HEK293 (cell line): Measurements from ENCODE around the gene SERTAD4.

Experiments
- KLF9 ChIP-seq: fragments of 450-650 bp; formaldehyde crosslinking; IDR thresholded peaks from 2 replicates; pipeline ENCODE4 v1.5.1; 2016; ENCODE audit warnings: missing biosample characterization, missing genetic modification characterization, low read depth
- ZNF223 ChIP-seq: fragments of 450-650 bp; formaldehyde crosslinking; IDR thresholded peaks from 2 replicates; pipeline ENCODE4 v1.5.1; 2016; ENCODE audit warnings: missing biosample characterization, missing genetic modification characterization
- TF ChIP-seq, protein P1 (sequence below): fragments of 450-650 bp; formaldehyde crosslinking; IDR thresholded peaks from 2 replicates; pipeline ENCODE4 v1.5.1; 2016; ENCODE audit warnings: missing biosample characterization, missing genetic modification characterization, borderline replicate concordance

Gene SERTAD4

DNA sequence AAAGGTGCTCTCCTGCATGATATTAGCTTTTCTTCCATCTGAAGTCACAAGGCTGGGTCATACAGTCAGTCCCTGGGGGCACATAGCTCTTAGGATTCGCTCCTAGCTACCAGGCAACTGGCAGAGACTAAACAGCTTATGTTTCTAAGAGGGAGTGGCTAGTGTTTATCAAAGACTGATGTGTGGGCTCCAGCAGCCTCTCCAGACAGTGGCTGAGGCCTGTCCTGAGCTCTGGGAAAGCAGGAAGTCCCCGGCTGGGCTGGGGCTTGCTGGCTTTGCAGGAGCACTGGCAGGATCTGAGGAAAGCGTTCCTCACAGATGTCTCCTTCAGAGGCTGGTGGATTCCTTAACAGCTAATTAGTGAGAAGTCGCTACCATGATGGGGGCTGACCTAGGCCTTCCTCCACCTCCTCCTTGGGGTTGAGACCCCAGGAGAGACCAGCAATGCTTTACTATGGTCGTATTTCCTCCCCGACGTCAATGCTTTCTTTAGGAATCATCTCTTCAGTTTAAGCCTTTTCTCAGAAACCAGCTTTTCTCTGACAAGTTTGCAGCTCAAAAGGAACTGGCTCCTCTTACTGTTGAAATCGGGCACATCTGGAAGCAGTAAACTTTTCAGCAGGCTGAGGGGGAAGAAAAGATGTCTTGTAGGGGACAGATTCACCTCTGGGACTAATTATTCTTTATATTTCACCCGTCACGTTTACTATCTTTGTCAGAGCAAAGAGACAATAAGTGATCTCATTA, 62.6 kb downstream of the SERTAD4 start (continued):
- TF ChIP-seq, protein P1, sequence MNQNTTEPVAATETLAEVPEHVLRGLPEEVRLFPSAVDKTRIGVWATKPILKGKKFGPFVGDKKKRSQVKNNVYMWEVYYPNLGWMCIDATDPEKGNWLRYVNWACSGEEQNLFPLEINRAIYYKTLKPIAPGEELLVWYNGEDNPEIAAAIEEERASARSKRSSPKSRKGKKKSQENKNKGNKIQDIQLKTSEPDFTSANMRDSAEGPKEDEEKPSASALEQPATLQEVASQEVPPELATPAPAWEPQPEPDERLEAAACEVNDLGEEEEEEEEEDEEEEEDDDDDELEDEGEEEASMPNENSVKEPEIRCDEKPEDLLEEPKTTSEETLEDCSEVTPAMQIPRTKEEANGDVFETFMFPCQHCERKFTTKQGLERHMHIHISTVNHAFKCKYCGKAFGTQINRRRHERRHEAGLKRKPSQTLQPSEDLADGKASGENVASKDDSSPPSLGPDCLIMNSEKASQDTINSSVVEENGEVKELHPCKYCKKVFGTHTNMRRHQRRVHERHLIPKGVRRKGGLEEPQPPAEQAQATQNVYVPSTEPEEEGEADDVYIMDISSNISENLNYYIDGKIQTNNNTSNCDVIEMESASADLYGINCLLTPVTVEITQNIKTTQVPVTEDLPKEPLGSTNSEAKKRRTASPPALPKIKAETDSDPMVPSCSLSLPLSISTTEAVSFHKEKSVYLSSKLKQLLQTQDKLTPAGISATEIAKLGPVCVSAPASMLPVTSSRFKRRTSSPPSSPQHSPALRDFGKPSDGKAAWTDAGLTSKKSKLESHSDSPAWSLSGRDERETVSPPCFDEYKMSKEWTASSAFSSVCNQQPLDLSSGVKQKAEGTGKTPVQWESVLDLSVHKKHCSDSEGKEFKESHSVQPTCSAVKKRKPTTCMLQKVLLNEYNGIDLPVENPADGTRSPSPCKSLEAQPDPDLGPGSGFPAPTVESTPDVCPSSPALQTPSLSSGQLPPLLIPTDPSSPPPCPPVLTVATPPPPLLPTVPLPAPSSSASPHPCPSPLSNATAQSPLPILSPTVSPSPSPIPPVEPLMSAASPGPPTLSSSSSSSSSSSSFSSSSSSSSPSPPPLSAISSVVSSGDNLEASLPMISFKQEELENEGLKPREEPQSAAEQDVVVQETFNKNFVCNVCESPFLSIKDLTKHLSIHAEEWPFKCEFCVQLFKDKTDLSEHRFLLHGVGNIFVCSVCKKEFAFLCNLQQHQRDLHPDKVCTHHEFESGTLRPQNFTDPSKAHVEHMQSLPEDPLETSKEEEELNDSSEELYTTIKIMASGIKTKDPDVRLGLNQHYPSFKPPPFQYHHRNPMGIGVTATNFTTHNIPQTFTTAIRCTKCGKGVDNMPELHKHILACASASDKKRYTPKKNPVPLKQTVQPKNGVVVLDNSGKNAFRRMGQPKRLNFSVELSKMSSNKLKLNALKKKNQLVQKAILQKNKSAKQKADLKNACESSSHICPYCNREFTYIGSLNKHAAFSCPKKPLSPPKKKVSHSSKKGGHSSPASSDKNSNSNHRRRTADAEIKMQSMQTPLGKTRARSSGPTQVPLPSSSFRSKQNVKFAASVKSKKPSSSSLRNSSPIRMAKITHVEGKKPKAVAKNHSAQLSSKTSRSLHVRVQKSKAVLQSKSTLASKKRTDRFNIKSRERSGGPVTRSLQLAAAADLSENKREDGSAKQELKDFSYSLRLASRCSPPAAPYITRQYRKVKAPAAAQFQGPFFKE, result no peak
- TF ChIP-seq ZNF223 (no peak), KLF9 (tag by site-specific recombination) (no peak)
